GM21786 (cell line): ENCODE measurements around the gene PLK5.

Experiments
- ATAC-seq: cut with Tn5 transposase; IDR thresholded peaks from one replicate; pipeline ENCODE4 v1.9.1; 2021; ENCODE audit not compliant: unreplicated experiment

PLK5 gene

GRCh38 chr19:1554968-1555367 is 31.1 kb downstream of the PLK5 start:
- ATAC-seq, result no peak

GRCh38 chr19:1555487-1556389 is 31.9 kb downstream of the PLK5 start:
- no peak for ATAC-seq

- no peak for ATAC-seq
Measured at GRCh38 chr19:1556390-1557070, 32.7 kb downstream of the PLK5 start.

- ATAC-seq, result no peak
Measured at GRCh38 chr19:1558552-1558951, 34.7 kb downstream of the PLK5 start.

GRCh38 chr19:1560286-1560882 is 36.5 kb downstream of the PLK5 start:
- ATAC-seq, result no peak

- no peak for ATAC-seq
Measured at GRCh38 chr19:1561236-1561842, 37.5 kb downstream of the PLK5 start.

GRCh38 chr19:1563251-1563650 is 39.4 kb downstream of the PLK5 start:
- ATAC-seq, result no peak

- no peak for ATAC-seq
Measured at GRCh38 chr19:1566392-1567115, 42.7 kb downstream of the PLK5 start.

- no peak for ATAC-seq
Measured at GRCh38 chr19:1567116-1567847, 43.4 kb downstream of the PLK5 start.

- no peak for ATAC-seq
Measured at GRCh38 chr19:1567848-1568227, 44.0 kb downstream of the PLK5 start.

GRCh38 chr19:1568320-1569019 is 44.6 kb downstream of the PLK5 start, which contains the start of gene MEX3D:
Gene MEX3D, minus strand, starts transcription at chr19:1568325. Its CDS starts 267 bp downstream, at chr19:1568058.
- ATAC-seq, result no peak

GRCh38 chr19:1569997-1570396 is 46.1 kb downstream of the PLK5 start:
- ATAC-seq, result no peak

GRCh38 chr19:1570836-1571235 is 47.0 kb downstream of the PLK5 start:
- ATAC-seq, result no peak

GRCh38 chr19:1571358-1571757 is 47.5 kb downstream of the PLK5 start:
- no peak for ATAC-seq

- no peak for ATAC-seq
Measured at GRCh38 chr19:1572795-1573194, 48.9 kb downstream of the PLK5 start.

- no peak for ATAC-seq
Measured at GRCh38 chr19:1574354-1575136, 50.7 kb downstream of the PLK5 start.

- ATAC-seq, result no peak
Measured at GRCh38 chr19:1575323-1576241, 51.7 kb downstream of the PLK5 start.
